Stimulated activated CD4-positive, alpha-beta T cell treated with anti-CD3 and anti-CD28 coated beads, Interleukin-12 subunit alpha, Interleukin-12 subunit beta, amount 100 ng/mL, for 48 hours (primary cell): ENCODE measurements around the gene OR4E1.
"Not testable (repeated sequence)": the region's sequence is repeated elsewhere in the genome, so short reads cannot be mapped to it uniquely, and the experiment has no call there.

ENCODE experiments used
- DNase-seq, 3 donors: peaks; one replicate each; pipeline ENCODE4 v3.0.0-alpha.2; 2020; ENCODE audit warnings: low read depth in 2 of 3, low spot score in 1 of 3

The OR4E1 gene

GRCh38 chr14:21673718-21674117 lies at the start of gene OR4E1:
Gene OR4E1 (minus strand): TSS chr14:21673818. CDS start chr14:21670935, 2,883 bp downstream.
- DNase-seq: no peak

- DNase-seq: no peak
Observed at GRCh38 chr14:21721504-21721903, 47.9 kb upstream of the OR4E1 start.

- no peak for DNase-seq
Observed at GRCh38 chr14:21719841-21720240, 46.2 kb upstream of the OR4E1 start.

GRCh38 chr14:21714318-21714929 lies 40.8 kb upstream of the OR4E1 start:
- DNase-seq: no peak

- DNase-seq: no peak
Observed at GRCh38 chr14:21712036-21712435, 38.4 kb upstream of the OR4E1 start.

GRCh38 chr14:21711360-21711961 lies 37.8 kb upstream of the OR4E1 start:
- no peak for DNase-seq

GRCh38 chr14:21704338-21704737 lies 30.7 kb upstream of the OR4E1 start:
- DNase-seq: no peak

- no peak for DNase-seq
Observed at GRCh38 chr14:21703357-21704326, 30.0 kb upstream of the OR4E1 start.

- no peak for DNase-seq
Observed at GRCh38 chr14:21702316-21702715, 28.7 kb upstream of the OR4E1 start.

GRCh38 chr14:21699551-21699950 lies 25.9 kb upstream of the OR4E1 start:
- no peak for DNase-seq

- not testable (repeated sequence) for DNase-seq
Observed at GRCh38 chr14:21698538-21698937, 24.9 kb upstream of the OR4E1 start.

GRCh38 chr14:21697662-21698061 lies 24.0 kb upstream of the OR4E1 start:
- DNase-seq: not testable (repeated sequence)

- no peak for DNase-seq
Observed at GRCh38 chr14:21694425-21694824, 20.8 kb upstream of the OR4E1 start.

GRCh38 chr14:21686468-21686867 lies 12.8 kb upstream of the OR4E1 start:
- no peak for DNase-seq

- DNase-seq: no peak
Observed at GRCh38 chr14:21680072-21680471, 6.5 kb upstream of the OR4E1 start.

- DNase-seq: no peak
Observed at GRCh38 chr14:21675566-21675965, 1.9 kb upstream of the OR4E1 start.

- no peak for DNase-seq
Observed at GRCh38 chr14:21672116-21672515, 1.5 kb downstream of the OR4E1 start.

GRCh38 chr14:21671371-21671770 lies 2.2 kb downstream of the OR4E1 start:
- no peak for DNase-seq

- no peak for DNase-seq
Observed at GRCh38 chr14:21669284-21669683, 4.3 kb downstream of the OR4E1 start.

GRCh38 chr14:21668377-21668776 lies 5.2 kb downstream of the OR4E1 start:
- no peak for DNase-seq

GRCh38 chr14:21656980-21657379 lies 16.6 kb downstream of the OR4E1 start:
- no peak for DNase-seq

GRCh38 chr14:21654215-21654614 lies 19.4 kb downstream of the OR4E1 start:
- DNase-seq: no peak
